ENCODE results near the gene IQCC. TPM values are rescaled to one million over a fixed set of nuclear protein-coding genes. Genes with fewer than 3 reads are reported as not detected.
A peak's percentile ranks its signal among the peaks of the same experiment; 100 is the strongest.

IQCC gene
- polyA plus RNA-seq, 3 donors, result 0.18 to 0.31 (median 0.28) TPM

GRCh38 chr1:32199043-32199716, 6.3 kb upstream of the IQCC start:
- H3K36me3 ChIP-seq (replicated peaks in 1 of 2; ENCODE audit: control insufficient read depth in 1 of 2, insufficient read depth in 2 of 2, low read length in 2 of 2), result peaks cover 33 to 43% of the 10 kb centered on the region in 2 donors
- Mint-ChIP-seq H3K27ac (peak overlapping the region in 2 of 7 donors; percentile 28 to 77), H3K4me3 (no peak overlapping the region), H3K27me3 (ENCODE audit: low read depth in 3 of 3) (peaks cover 0 to 7% (median 6%) of the 10 kb centered on the region in 3 donors), H3K9me3 (no peaks in the 10 kb centered on the region), H3K4me1 (peaks cover 24% of the 10 kb centered on the region), H3K36me3 (peaks cover 37 to 41% of the 10 kb centered on the region in 2 donors)
- 100% methylated on average over 1 of the region's 4 CpGs for WGBS (ENCODE audit: insufficient coverage)
- TF ChIP-seq, protein P1, sequence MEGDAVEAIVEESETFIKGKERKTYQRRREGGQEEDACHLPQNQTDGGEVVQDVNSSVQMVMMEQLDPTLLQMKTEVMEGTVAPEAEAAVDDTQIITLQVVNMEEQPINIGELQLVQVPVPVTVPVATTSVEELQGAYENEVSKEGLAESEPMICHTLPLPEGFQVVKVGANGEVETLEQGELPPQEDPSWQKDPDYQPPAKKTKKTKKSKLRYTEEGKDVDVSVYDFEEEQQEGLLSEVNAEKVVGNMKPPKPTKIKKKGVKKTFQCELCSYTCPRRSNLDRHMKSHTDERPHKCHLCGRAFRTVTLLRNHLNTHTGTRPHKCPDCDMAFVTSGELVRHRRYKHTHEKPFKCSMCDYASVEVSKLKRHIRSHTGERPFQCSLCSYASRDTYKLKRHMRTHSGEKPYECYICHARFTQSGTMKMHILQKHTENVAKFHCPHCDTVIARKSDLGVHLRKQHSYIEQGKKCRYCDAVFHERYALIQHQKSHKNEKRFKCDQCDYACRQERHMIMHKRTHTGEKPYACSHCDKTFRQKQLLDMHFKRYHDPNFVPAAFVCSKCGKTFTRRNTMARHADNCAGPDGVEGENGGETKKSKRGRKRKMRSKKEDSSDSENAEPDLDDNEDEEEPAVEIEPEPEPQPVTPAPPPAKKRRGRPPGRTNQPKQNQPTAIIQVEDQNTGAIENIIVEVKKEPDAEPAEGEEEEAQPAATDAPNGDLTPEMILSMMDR (IDR thresholded peaks at IDR 0.05), result no peak
- no peak overlapping the region for H3K27ac ChIP-seq (ENCODE audit: low read depth in 1 of 2, low read length in 2 of 2)
- H3K4me2 ChIP-seq (replicated peaks; ENCODE audit: extremely low read depth, low read length, poor library complexity, severe bottlenecking), result no peak overlapping the region
- no peaks in the 10 kb centered on the region for H3K27me3 ChIP-seq (ENCODE audit: control insufficient read depth in 2 of 2, insufficient read depth in 2 of 2, low read length in 2 of 2)
- no peak overlapping the region for H3K4me3 ChIP-seq (replicated peaks in 1 of 3; ENCODE audit: low read depth in 2 of 3, low read length in 3 of 3)
- H2AFZ ChIP-seq (ENCODE audit: insufficient read depth, low read depth, low read length, poor library complexity, severe bottlenecking), result no peak overlapping the region
- no peaks in the 10 kb centered on the region for H3K9me3 ChIP-seq (replicated peaks in 1 of 2; ENCODE audit: control insufficient read depth in 1 of 2, insufficient read depth in 1 of 2, low read length in 2 of 2)
- intact Hi-C loops (cut with micrococcal nuclease), result no loop called here
- H3K4me1 ChIP-seq (ENCODE audit: control insufficient read depth in 1 of 2, insufficient read depth in 2 of 2, low read length in 2 of 2), result peaks cover 22 to 24% of the 10 kb centered on the region in 2 donors
- H3K9ac ChIP-seq (ENCODE audit: insufficient read depth, low read length, poor library complexity, severe bottlenecking), result no peak overlapping the region
- H3K79me2 ChIP-seq (ENCODE audit: insufficient read depth, low read length), result no peaks in the 10 kb centered on the region
- no peaks in the 10 kb centered on the region for H4K20me1 ChIP-seq (ENCODE audit: insufficient read depth, low read length)
- no peak for DNase-seq

DNA sequence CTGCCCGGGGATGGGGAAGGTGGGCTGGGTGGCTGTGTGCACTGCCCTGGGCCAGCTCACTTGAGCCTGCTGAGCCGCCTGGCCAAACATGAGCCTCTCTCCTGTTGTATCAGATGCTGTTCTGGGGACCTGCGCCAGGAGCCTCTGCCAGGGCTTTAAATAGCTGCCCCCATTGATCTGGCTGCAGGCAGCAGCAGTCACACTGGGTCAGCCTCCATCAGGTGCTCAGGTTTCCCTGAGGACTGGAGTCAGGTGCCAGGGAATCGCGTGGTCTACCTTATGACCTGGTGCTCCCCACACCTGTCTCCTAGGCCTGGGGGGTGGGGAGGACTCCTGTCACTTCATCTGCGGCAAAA, 5.8 kb upstream of the IQCC start:
- no peak for DNase-seq
- no peaks in the 10 kb centered on the region for H3K9me3 ChIP-seq (replicated peaks in 1 of 2; ENCODE audit: control insufficient read depth in 1 of 2, insufficient read depth in 1 of 2, low read length in 2 of 2)
- no peaks in the 10 kb centered on the region for H4K20me1 ChIP-seq (ENCODE audit: insufficient read depth, low read length)
- no peaks in the 10 kb centered on the region for H3K9me3 Mint-ChIP-seq
- no peaks in the 10 kb centered on the region for H3K27me3 ChIP-seq (ENCODE audit: control insufficient read depth in 2 of 2, insufficient read depth in 2 of 2, low read length in 2 of 2)
- H3K27me3 Mint-ChIP-seq (ENCODE audit: low read depth in 3 of 3), result peaks cover 0 to 7% (median 6%) of the 10 kb centered on the region in 3 donors
- H3K36me3 ChIP-seq (replicated peaks in 1 of 2; ENCODE audit: control insufficient read depth in 1 of 2, insufficient read depth in 2 of 2, low read length in 2 of 2), result peaks cover 27 to 38% of the 10 kb centered on the region in 2 donors
- no peaks in the 10 kb centered on the region for H3K79me2 ChIP-seq (ENCODE audit: insufficient read depth, low read length)
- no peak overlapping the region for H3K9ac ChIP-seq (ENCODE audit: insufficient read depth, low read length, poor library complexity, severe bottlenecking)
- H3K4me2 ChIP-seq (replicated peaks; ENCODE audit: extremely low read depth, low read length, poor library complexity, severe bottlenecking), result peak overlapping the region; percentile 68
- H3K4me1 Mint-ChIP-seq, result peaks cover 24% of the 10 kb centered on the region
- peaks cover 22 to 24% of the 10 kb centered on the region in 2 donors for H3K4me1 ChIP-seq (ENCODE audit: control insufficient read depth in 1 of 2, insufficient read depth in 2 of 2, low read length in 2 of 2)
- intact Hi-C loops (cut with micrococcal nuclease), result no loop called here
- no peak overlapping the region for H2AFZ ChIP-seq (ENCODE audit: insufficient read depth, low read depth, low read length, poor library complexity, severe bottlenecking)
- no peak overlapping the region for H3K4me3 Mint-ChIP-seq
- no peak overlapping the region for H3K27ac ChIP-seq (ENCODE audit: low read depth in 1 of 2, low read length in 2 of 2)
- 86% methylated on average over 3 of the region's 6 CpGs for WGBS (ENCODE audit: insufficient coverage)
- H3K36me3 Mint-ChIP-seq, result peaks cover 32 to 36% of the 10 kb centered on the region in 2 donors
- H3K4me3 ChIP-seq (replicated peaks in 1 of 3; ENCODE audit: low read depth in 2 of 3, low read length in 3 of 3), result peak overlapping the region in 1 of 3 experiments; percentile 79
- peak overlapping the region in 1 of 7 donors; percentile 28 for H3K27ac Mint-ChIP-seq
- TF ChIP-seq, protein P1 (IDR thresholded peaks at IDR 0.05), result no peak
